A549 (cell line): ENCODE results near the gene TNS3. TPM values are rescaled to one million over a fixed set of nuclear protein-coding genes. Genes with fewer than 3 reads are reported as not detected.

Experiments used
- ATAC-seq, 2 experiments: fragments of 200-7000 bp in 1 of 2; fragments of >200 bp in 1 of 2; cut with Nextera tagmentation in 1 of 2; cut with Tn5 transposase in 1 of 2; 3 replicates each; pipeline versions ENCODE4 v1.8.0 to v1.9.1; 2018 to 2020; ENCODE audit warnings: mild to moderate bottlenecking in 1 of 2, moderate library complexity in 1 of 2
- CTCF ChIA-PET: fragments of 300-600 bp; sonication (Branson Sonifier 250); formaldehyde crosslinking; extraction: SDS; loops from one replicate; lab custom pipeline; 2021; ENCODE audit warnings: antibody characterized with exemption, inconsistent platforms; lab: Yijun Ruan, JAX
- POLR2A ChIA-PET: fragments of 350-600 bp; formaldehyde crosslinking; extraction: SDS; loops from one replicate; lab custom pipeline; 2021; ENCODE audit warnings: antibody characterized with exemption, inconsistent platforms; lab: Yijun Ruan, JAX
- DNase-seq, 2 experiments: peaks; one replicate each; pipeline versions ENCODE4 v3.0.0 to v3.0.0-alpha.2; 2011 to 2016; ENCODE audit warnings: low read depth in 1 of 2, low spot score in 1 of 2
- FAIRE-seq: peaks from 2 replicates; lab custom pipeline; 2011; peaks lifted over from hg19 to GRCh38; lab: Jason Lieb, UNC
- H3K27ac ChIP-seq, 2 experiments: fragments of >200 bp; sonication (Bioruptor Twin); formaldehyde crosslinking; 3 replicates each; pipeline ENCODE4 v1.5.1; 2016 to 2017
- H3K4me1 ChIP-seq: fragments of >200 bp; sonication (Bioruptor Twin); formaldehyde crosslinking; 3 replicates; pipeline ENCODE4 v1.6.1; 2016
- H3K4me2 ChIP-seq: fragments of >200 bp; sonication (Bioruptor Twin); formaldehyde crosslinking; 3 replicates; pipeline ENCODE4 v1.6.1; 2016
- H3K4me3 ChIP-seq: fragments of >200 bp; sonication (Bioruptor Twin); formaldehyde crosslinking; 3 replicates; pipeline ENCODE4 v1.5.1; 2016
- H3K9me3 ChIP-seq: fragments of >200 bp; sonication (Bioruptor Twin); formaldehyde crosslinking; 3 replicates; pipeline ENCODE4 v1.6.1; 2016
- CBX2 ChIP-seq: fragments of 200-600 bp; sonication (generic); IDR thresholded peaks from 2 replicates; pipeline ENCODE4 v1.6.1; 2016; ENCODE audit warnings: low read depth, mild to moderate bottlenecking, borderline replicate concordance
- E2F6 ChIP-seq: IDR thresholded peaks from 2 replicates; pipeline ENCODE4 v1.6.1; 2012; ENCODE audit warnings: low read depth, borderline replicate concordance
- EHF ChIP-seq: fragments of 250-450 bp; sonication (Bioruptor Pico); IDR thresholded peaks from 2 replicates; pipeline ENCODE4 v1.5.0; 2020; ENCODE audit warnings: mild to moderate bottlenecking
- ESRRA ChIP-seq: fragments of 150-350 bp; IDR thresholded peaks from 2 replicates; pipeline ENCODE4 v1.6.1; 2014; ENCODE audit warnings: mild to moderate bottlenecking, low read length, borderline replicate concordance
- FOXS1 ChIP-seq: fragments of 250-450 bp; sonication (Bioruptor Pico); IDR thresholded peaks from 2 replicates; pipeline ENCODE4 v1.5.0; 2020; ENCODE audit warnings: mild to moderate bottlenecking, moderate library complexity
- HDAC2 ChIP-seq: fragments of 200-600 bp; sonication (generic); IDR thresholded peaks from 2 replicates; pipeline ENCODE4 v1.6.1; 2016
- HES2 ChIP-seq: fragments of >200 bp; sonication (Bioruptor Twin); formaldehyde crosslinking; IDR thresholded peaks from 2 replicates; pipeline ENCODE4 v1.6.1; 2016
- HEYL ChIP-seq: fragments of 250-450 bp; sonication (Bioruptor Pico); IDR thresholded peaks from 2 replicates; pipeline ENCODE4 v1.8.0; 2021; ENCODE audit warnings: mild to moderate bottlenecking, moderate library complexity
- HOXB5 ChIP-seq: fragments of 250-450 bp; sonication (Bioruptor Pico); IDR thresholded peaks from 2 replicates; pipeline ENCODE4 v1.5.0; 2020; ENCODE audit warnings: mild to moderate bottlenecking, moderate library complexity
- KDM5A ChIP-seq: fragments of 200-600 bp; sonication (generic); IDR thresholded peaks from 2 replicates; pipeline ENCODE4 v1.6.1; 2016; ENCODE audit warnings: antibody characterized with exemption, mild to moderate bottlenecking
- MAFK ChIP-seq: fragments of 450-650 bp; IDR thresholded peaks from 2 replicates; pipeline ENCODE4 v1.6.1; 2014; ENCODE audit not compliant: partially characterized antibody
- NFE2L2 ChIP-seq: fragments of 150-350 bp; conservative IDR thresholded peaks from 2 replicates; pipeline ENCODE4 v1.6.1; 2014; ENCODE audit warnings: low read length
- NPAS2 ChIP-seq: fragments of 250-450 bp; sonication (Bioruptor Pico); IDR thresholded peaks from 2 replicates; pipeline ENCODE4 v1.8.0; 2022; ENCODE audit warnings: mild to moderate bottlenecking, moderate library complexity, borderline replicate concordance
- NR3C1 ChIP-seq: fragments of >200 bp; sonication (Bioruptor Twin); formaldehyde crosslinking; IDR thresholded peaks from 3 replicates; pipeline ENCODE4 v1.6.1; 2017
- PBX3 ChIP-seq: IDR thresholded peaks from 2 replicates; pipeline ENCODE4 v1.6.1; 2012
- PHF8 ChIP-seq: fragments of 200-600 bp; sonication (generic); IDR thresholded peaks from 2 replicates; pipeline ENCODE4 v1.6.1; 2016; ENCODE audit warnings: low read depth, mild to moderate bottlenecking, antibody characterized with exemption, moderate library complexity, borderline replicate concordance
- RAD21 ChIP-seq, 2 experiments: fragments of >200 bp in 1 of 2; sonication (Bioruptor Twin) in 1 of 2; formaldehyde crosslinking in 1 of 2; IDR thresholded peaks in 1 of 2; conservative IDR thresholded peaks in 1 of 2; 2 replicates in 1 of 2; 3 replicates in 1 of 2; pipeline ENCODE4 v1.6.1; 2012 to 2018; ENCODE audit warnings: inconsistent platforms in 1 of 2
- RARB ChIP-seq: fragments of 250-450 bp; sonication (Bioruptor Pico); IDR thresholded peaks from 2 replicates; pipeline ENCODE4 v1.8.0; 2021; ENCODE audit warnings: mild to moderate bottlenecking, moderate library complexity
- RCOR1 ChIP-seq: fragments of 150-350 bp; IDR thresholded peaks from 2 replicates; pipeline ENCODE4 v1.6.1; 2014; ENCODE audit warnings: antibody characterized with exemption, low read length, low read depth
- REST ChIP-seq: fragments of 200-600 bp; sonication (generic); IDR thresholded peaks from 2 replicates; pipeline ENCODE4 v1.6.1; 2016; ENCODE audit warnings: antibody characterized with exemption, mild to moderate bottlenecking, moderate library complexity
- RFX5 ChIP-seq: fragments of 450-650 bp; IDR thresholded peaks from 2 replicates; pipeline ENCODE4 v1.7.1; 2014; ENCODE audit warnings: antibody characterized with exemption, mild to moderate bottlenecking, moderate library complexity
- SMC3 ChIP-seq: fragments of >200 bp; sonication (Bioruptor Twin); formaldehyde crosslinking; IDR thresholded peaks from 3 replicates; pipeline ENCODE4 v1.6.1; 2018; ENCODE audit warnings: inconsistent platforms
- SREBF2 ChIP-seq: fragments of 450-650 bp; IDR thresholded peaks from 2 replicates; pipeline ENCODE4 v1.6.1; 2014; ENCODE audit warnings: mild to moderate bottlenecking, moderate library complexity
- TP53 ChIP-seq: fragments of 250-450 bp; sonication (Bioruptor Pico); IDR thresholded peaks from 2 replicates; pipeline ENCODE4 v1.5.0; 2021; ENCODE audit warnings: mild to moderate bottlenecking, moderate library complexity
- USF2 ChIP-seq: fragments of 450-650 bp; IDR thresholded peaks from 2 replicates; pipeline ENCODE4 v1.6.1; 2014; ENCODE audit warnings: antibody characterized with exemption
- ZFP36 ChIP-seq: fragments of 450-650 bp; IDR thresholded peaks from 2 replicates; pipeline ENCODE4 v1.6.1; 2014; ENCODE audit warnings: borderline replicate concordance; ENCODE audit not compliant: partially characterized antibody
- ZNF302 ChIP-seq: fragments of 250-450 bp; sonication (Bioruptor Pico); IDR thresholded peaks from 2 replicates; pipeline ENCODE4 v1.9.0; 2021; ENCODE audit warnings: inconsistent platforms, mild to moderate bottlenecking, moderate library complexity
- whole genome bisulfite sequencing: methylation state at CpG from one replicate; pipeline ENCODE4 v1.1.6; 2017; ENCODE audit errors: missing lambda C conversion rate; 5-methylcytosine and 5-hydroxymethylcytosine counted together
- polyA plus RNA-seq, 4 experiments: library from polyadenylated mRNA; depleted of rRNA in 3 of 4; stranded (reverse); fragments of >200 nt; fragmentation: RNase III in 1 of 4; extraction: RNeasy Plus Mini Kit Qiagen cat#74134 plus additional on column Dnase treatment in 1 of 4; gene quantifications; 2 replicates in 3 of 4; 3 replicates in 1 of 4; pipeline ENCODE4 v1.2.3, GENCODE V29; 2011 to 2017

The TNS3 gene
- polyA plus RNA-seq, 2 of the 4 experiments (the other 2 are of a cell fraction), result 107 to 134 TPM

- FAIRE-seq (no peak), ATAC-seq (no peak), DNase-seq (no peak)
- ChIA-PET CTCF (interaction anchor here (2.1 kb wide), 1 partner anchor 9 kb away, joined by 9 read pairs; no protein-coding TSS in a partner anchor), POLR2A (no interaction called here)
- 81% methylated on average over 6 of the region's 6 CpGs for WGBS
- TF ChIP-seq HEYL (CRISPR knock-in tag), result no peak
- no peak for TF ChIP-seq NPAS2 (CRISPR knock-in tag)
- TF ChIP-seq NR3C1, result no peak
- TF ChIP-seq HES2, result no peak
- TF ChIP-seq SREBF2, result no peak
- no peak for TF ChIP-seq ESRRA
- TF ChIP-seq REST, result no peak
- TF ChIP-seq ZFP36, result no peak
- no peak for TF ChIP-seq HDAC2
- no peak for TF ChIP-seq MAFK
- TF ChIP-seq RARB, result no peak
- H3K4me1 ChIP-seq, result peaks cover 9% of the 10 kb centered on the region; the same call in 2 of the 3 replicates
- no peaks in the 10 kb centered on the region for H3K9me3 ChIP-seq
- no peak overlapping the region for H3K27ac ChIP-seq
- no peak overlapping the region for H3K4me2 ChIP-seq
- H3K4me3 ChIP-seq, result no peak overlapping the region
These were observed 154.8 kb downstream of the TNS3 start for GRCh38 chr7:47427051-47427643.

GRCh38 chr7:47424523-47424922, 157.4 kb downstream of the TNS3 start:
- DNase-seq, result no peak
- TF ChIP-seq FOXS1 (no peak), NFE2L2 (no peak), HOXB5 (CRISPR knock-in tag) (no peak), ESRRA (no peak), ZNF302 (CRISPR knock-in tag) (no peak), PBX3 (no peak), RAD21 (conservative IDR thresholded peaks at IDR 0.05 in 1 of 2, IDR thresholded peaks at IDR 0.05 in 1 of 2) (no peak), TP53 (CRISPR knock-in tag) (no peak), KDM5A (no peak), E2F6 (no peak), SREBF2 (no peak), RFX5 (no peak), PHF8 (no peak), HEYL (CRISPR knock-in tag) (no peak), SMC3 (no peak), USF2 (no peak), HDAC2 (no peak), EHF (no peak), CBX2 (no peak), RCOR1 (no peak)
- no peak overlapping the region for H3K4me3 ChIP-seq
- no peak overlapping the region for H3K4me2 ChIP-seq
- WGBS, result 87% methylated on average over 4 of the region's 4 CpGs
- no peak for FAIRE-seq
- CTCF ChIA-PET, result interaction anchor here (0.7 to 0.9 kb wide), 2 partner anchors 12 to 147 kb away, joined by 3 read pairs; no protein-coding TSS in a partner anchor
- H3K9me3 ChIP-seq, result no peaks in the 10 kb centered on the region
- POLR2A ChIA-PET, result no interaction called here
- ATAC-seq, result no peak
- no peak overlapping the region for H3K27ac ChIP-seq
- H3K4me1 ChIP-seq, result peaks cover 5% of the 10 kb centered on the region; the same call in 1 of the 3 replicates
